HG03442 (cell line): Measurements from ENCODE around the gene PP2D1.
"Not testable (repeated sequence)": the region's sequence is repeated elsewhere in the genome, so short reads cannot be mapped to it uniquely, and the experiment has no call there.

Source experiments
- ATAC-seq: cut with Tn5 transposase; IDR thresholded peaks from one replicate; pipeline ENCODE4 v1.9.1; 2021; ENCODE audit warnings: mild to moderate bottlenecking, moderate library complexity; ENCODE audit not compliant: unreplicated experiment

PP2D1 gene

DNA sequence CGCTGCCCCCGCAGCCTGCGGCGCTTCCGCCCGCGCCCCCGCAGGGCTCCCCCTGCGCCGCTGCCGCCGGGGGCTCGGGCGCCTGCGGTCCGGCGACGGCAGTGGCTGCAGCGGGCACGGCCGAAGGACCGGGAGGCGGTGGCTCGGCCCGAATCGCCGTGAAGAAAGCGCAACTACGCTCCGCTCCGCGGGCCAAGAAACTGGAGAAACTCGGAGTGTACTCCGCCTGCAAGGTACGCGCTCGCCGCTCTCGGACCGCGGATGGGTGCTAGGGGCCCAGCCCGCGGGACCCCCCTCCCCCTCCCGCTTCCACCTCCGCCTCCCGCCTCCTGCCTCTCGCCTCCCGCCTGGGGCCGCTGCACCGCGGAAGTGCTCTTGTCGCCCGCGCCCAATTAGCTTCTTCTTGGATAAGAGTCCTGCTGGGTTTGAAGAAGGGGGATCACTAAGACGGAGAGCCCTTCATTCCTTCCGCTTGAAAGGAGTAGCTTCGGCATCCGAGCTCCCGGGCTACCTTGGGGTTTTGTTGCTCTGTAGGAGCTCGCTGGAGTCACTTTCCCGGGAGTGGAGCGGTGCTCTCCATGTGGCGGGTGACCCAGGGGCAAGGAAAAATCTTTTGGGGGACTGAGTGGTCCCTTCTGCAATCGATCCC, 28.6 kb upstream of the PP2D1 start:
- peak; percentile 37 for ATAC-seq

GRCh38 chr3:20039765-20040547, 27.9 kb upstream of the PP2D1 start, which contains the start of gene KAT2B:
TSS of gene KAT2B (plus strand) at chr3:20040446. CDS start at chr3:20040478, 32 bp downstream.
- peak; percentile 51 for ATAC-seq

- no peak for ATAC-seq
Measured at GRCh38 chr3:20039466-20039764, 27.4 kb upstream of the PP2D1 start.

DNA sequence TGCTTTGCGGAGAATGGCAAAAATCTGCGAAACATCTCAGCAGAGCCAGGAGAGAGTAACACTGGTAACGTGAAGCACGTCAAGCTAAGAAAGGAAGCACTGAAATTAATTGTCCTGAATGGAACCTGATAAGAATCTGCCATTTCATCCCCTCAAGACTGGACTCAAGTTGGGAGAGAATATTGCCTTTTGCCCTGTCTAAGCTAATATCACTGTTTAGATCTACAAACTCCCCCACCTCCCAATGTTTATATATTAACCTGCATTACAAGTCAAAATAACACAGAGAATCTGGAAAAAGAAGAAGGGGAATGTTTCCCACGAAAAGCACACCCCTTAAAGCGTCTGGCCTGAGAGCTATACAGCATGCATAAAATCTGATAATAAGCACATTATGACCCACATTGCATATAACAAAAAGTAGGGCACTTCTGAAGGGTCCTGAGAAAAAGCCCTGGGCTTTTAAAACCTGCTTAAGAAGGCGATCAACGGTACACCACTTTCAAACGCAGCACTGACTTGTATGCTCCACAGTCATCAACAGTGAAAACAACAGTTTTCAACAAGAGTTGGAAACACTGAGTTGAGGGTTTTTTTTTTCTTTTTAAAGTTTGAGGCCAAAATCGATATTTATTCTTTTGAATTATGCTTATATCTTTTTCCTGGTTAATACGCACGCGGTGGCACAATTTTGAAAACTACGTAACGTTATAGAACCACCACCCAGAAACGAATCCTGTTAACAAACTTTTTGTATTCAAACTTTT, 26.8 kb upstream of the PP2D1 start:
- ATAC-seq, result no peak

DNA sequence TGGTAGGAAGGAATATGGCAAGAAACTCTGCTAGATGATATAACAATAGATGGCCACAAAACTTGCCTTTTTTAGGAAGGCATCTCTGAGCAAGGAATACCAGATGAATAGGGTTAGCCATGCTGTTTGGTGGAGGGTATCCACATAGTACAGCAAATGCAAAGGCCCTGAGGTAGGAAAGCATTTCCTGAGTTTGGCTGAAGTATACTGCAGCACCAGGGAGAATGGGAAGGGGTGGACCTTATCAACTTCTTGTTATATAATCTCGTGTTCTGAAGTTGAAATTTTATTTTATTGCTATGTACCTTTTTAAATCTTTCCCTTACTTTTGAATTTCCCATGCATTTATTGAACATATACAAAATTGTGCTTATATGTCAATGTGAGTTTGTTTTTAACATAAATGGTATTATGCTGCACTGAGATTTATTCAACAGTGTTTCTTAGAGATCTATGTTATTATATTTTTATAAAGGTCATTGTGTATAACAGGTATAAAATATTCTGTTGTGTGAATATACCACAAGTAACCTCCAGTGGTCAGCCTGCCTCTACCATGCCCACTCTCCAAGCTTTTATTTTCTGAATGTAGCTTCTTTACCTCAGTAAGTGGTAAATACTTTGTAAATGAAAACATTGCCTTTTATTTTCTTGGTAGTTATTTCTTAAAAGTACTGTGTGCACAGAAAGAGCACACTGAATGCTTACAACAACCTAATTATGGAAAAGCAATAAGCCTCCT, 25.4 kb upstream of the PP2D1 start:
- ATAC-seq, result no peak

DNA sequence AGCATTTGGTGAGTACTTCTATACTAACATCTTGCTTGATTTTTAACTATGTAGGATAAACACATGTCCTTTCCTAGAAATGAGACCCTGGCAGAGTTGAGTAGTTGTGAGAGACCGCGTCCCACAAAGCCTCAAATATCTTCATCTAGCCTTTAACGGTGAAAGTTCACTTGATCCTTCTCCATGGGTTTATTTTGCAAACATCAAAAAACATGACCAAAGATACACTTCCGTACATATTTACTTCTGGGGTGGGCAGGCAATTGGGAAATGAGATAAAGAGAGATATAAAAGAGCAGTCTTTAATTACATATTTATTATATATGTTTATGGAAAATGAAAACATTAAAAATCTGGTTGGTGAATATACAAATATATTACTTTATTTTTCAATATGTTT, 23.0 kb upstream of the PP2D1 start:
- ATAC-seq, result no peak

DNA sequence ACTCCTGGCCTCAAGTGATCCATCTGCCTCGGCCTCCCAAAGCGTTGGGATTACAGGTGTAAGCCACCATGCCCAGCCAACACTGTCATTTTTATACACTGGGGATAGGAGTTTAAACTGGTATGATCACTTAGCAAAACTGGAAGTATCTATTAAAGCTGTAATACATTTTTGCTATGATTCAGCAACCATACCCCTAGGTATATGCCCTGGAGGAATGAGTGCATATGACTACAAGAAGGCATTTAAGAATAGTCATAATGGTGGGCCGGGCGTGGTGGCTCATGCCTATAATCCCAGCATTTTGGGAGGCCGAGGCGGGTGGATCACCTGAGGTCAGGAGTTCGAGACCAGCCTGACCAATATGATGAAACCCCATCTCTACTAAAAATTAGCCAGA, 19.9 kb upstream of the PP2D1 start:
- ATAC-seq, result not testable (repeated sequence)

DNA sequence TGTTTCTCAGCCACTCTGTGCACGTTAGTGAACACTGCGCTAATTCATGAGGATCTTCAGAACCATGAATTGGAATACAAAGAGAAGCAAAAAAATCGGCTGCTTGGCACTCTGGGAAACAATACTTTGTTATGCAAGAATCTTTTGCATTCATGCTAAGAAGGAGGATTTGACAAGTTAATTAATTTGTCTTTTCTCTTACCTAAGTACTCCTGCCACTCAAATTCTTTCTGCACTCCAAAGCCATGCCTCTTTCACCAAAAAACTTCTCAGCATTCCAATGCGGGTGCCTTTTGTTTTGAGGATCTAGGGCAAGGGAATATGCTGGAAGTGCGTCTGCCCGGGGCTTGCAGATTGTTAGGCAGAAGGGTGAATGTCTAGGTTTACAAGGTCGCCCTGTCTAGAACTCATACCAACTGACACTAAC, 16.9 kb upstream of the PP2D1 start:
- no peak for ATAC-seq

GRCh38 chr3:20027136-20027535, 15.1 kb upstream of the PP2D1 start:
- ATAC-seq, result no peak

- ATAC-seq, result no peak
Measured at GRCh38 chr3:20023623-20024405, 11.8 kb upstream of the PP2D1 start.

- no peak for ATAC-seq
Measured at GRCh38 chr3:20022954-20023622, 11.0 kb upstream of the PP2D1 start.

DNA sequence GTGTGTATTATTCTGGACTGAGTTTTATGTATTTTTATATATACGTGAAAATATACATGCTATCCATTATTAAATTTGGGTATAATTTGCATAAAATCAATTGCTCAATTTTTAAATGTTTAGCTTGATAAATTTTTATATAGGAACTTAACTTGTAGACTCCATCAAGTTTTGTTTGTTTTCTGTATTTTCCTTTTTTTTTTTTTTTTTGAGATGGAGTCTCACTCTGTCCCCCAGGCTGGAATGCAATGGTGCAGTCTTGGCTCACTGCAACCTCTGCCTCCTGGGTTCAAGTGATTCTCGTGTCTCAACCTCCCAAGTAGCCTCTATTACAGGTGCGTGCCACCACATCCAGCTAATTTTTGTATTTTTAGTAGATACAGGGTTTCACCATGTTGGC, 4.0 kb upstream of the PP2D1 start:
- ATAC-seq, result not testable (repeated sequence)

DNA sequence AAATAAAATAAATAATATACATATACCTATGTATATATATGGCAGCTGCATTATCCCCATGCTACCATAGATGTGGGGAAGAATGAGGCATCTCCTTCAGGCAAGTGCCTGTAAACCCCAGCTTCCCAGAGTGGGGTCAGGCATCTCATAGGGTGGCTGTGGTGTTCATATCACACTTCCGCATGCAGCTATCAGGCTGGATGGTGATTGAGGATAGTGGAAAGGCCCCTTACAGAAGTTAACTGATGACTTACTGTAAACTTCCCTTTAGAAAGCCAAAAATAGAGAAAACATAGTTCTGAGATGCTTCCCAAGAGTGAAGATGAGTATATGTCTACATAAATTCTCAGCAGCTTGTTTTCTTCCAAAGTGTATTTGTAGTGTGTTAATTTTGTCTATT, 3.5 kb upstream of the PP2D1 start:
- ATAC-seq, result no peak

DNA sequence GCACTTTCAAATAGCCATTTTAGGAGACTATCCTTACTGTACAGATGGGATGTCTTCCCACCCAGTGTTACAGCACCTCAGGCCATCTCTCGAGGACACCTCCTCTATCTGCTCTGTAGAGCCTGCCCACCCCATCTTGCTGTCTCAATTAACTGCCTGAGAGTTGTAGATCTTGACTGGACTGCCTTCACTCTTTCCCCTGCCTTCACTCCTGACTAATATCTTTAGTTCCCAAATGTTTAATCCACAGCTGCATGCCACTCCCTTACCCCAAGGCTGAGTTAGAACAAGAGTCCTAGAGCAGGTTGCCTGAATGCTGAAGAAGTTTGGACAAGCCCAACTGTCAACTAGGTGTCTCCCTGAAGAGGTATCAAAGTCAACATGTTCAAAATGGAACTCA, 1.3 kb upstream of the PP2D1 start:
- ATAC-seq, result no peak

- no peak for ATAC-seq
Measured at GRCh38 chr3:20008646-20009045, 3.4 kb downstream of the PP2D1 start.

DNA sequence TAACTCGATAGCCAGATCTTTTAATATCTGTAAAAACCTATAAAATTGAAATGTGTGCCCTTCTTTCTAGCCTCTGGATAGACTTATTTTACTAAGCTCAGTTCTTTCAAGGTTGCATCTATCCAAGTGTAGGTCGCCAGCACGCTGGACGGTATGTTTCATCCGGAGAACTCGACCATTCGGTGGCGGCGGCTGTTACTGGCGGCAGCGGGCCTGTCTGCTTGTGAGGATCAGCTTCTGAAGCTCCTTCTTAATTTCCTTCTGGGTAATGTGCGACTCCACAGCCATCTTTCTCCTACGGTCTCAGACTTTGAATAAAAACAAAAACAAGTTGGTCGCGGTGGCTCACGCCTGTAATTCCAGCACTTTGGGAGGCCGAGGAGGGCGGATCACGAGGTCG, 4.1 kb downstream of the PP2D1 start:
- ATAC-seq, result no peak

- no peak for ATAC-seq
Measured at GRCh38 chr3:20001932-20002331, 10.1 kb downstream of the PP2D1 start.

- ATAC-seq, result no peak
Measured at GRCh38 chr3:19997502-19997901, 14.6 kb downstream of the PP2D1 start.

DNA sequence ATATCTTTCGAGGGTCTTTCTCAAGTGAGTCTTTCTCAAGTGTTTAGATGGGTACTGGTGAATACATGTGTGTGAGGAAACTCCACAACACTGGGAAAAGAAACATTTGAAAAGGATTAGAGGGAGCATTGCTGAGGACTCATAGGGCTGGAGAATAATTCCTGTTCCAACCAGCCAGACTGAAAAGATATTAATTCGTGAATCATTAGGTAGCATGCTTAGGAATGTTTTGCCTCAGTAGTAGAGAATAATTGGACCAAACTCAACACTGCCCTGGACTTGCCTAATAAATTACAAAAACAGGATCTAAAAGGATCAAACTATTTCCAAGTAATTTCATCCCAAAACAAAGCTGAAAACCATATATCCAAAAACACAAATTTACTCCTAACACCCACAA, 17.3 kb downstream of the PP2D1 start:
- ATAC-seq, result no peak

- not testable (repeated sequence) for ATAC-seq
Measured at GRCh38 chr3:19988904-19989303, 23.2 kb downstream of the PP2D1 start.
